Rectal smooth muscle tissue (tissue), 1 donor: ENCODE data around the gene DAPK2.

Experiments used
- H3K27ac ChIP-seq: one replicate; pipeline ENCODE4 v1.7.0; 2013; ENCODE audit warnings: low read depth, low read length, inconsistent platforms
- H3K27me3 ChIP-seq: one replicate; pipeline ENCODE4 v1.7.0; 2013; ENCODE audit warnings: low read length; ENCODE audit not compliant: control insufficient read depth, insufficient read depth
- H3K36me3 ChIP-seq: one replicate; pipeline ENCODE4 v1.7.0; 2013; ENCODE audit warnings: low read length; ENCODE audit not compliant: control insufficient read depth, insufficient read depth
- H3K4me1 ChIP-seq: one replicate; pipeline ENCODE4 v1.7.0; 2013; ENCODE audit warnings: low read length; ENCODE audit not compliant: control insufficient read depth, insufficient read depth
- H3K4me3 ChIP-seq: one replicate; pipeline ENCODE4 v1.7.0; 2013; ENCODE audit warnings: low read length
- H3K9ac ChIP-seq: one replicate; pipeline ENCODE4 v1.7.0; 2013; ENCODE audit warnings: low read length

The DAPK2 gene

GRCh38 chr15:64029633-64030032 is 16.7 kb downstream of the DAPK2 start:
- H3K27me3 ChIP-seq = no peaks in the 10 kb centered on the region
- H3K4me1 ChIP-seq = no peaks in the 10 kb centered on the region
- H3K27ac ChIP-seq = no peak overlapping the region
- H3K36me3 ChIP-seq = no peaks in the 10 kb centered on the region
- no peak overlapping the region for H3K9ac ChIP-seq
- H3K4me3 ChIP-seq = no peak overlapping the region

GRCh38 chr15:64029110-64029509 is 17.2 kb downstream of the DAPK2 start:
- H3K9ac ChIP-seq = no peak overlapping the region
- H3K4me1 ChIP-seq = no peaks in the 10 kb centered on the region
- no peaks in the 10 kb centered on the region for H3K36me3 ChIP-seq
- H3K4me3 ChIP-seq = no peak overlapping the region
- no peak overlapping the region for H3K27ac ChIP-seq
- no peaks in the 10 kb centered on the region for H3K27me3 ChIP-seq

DNA sequence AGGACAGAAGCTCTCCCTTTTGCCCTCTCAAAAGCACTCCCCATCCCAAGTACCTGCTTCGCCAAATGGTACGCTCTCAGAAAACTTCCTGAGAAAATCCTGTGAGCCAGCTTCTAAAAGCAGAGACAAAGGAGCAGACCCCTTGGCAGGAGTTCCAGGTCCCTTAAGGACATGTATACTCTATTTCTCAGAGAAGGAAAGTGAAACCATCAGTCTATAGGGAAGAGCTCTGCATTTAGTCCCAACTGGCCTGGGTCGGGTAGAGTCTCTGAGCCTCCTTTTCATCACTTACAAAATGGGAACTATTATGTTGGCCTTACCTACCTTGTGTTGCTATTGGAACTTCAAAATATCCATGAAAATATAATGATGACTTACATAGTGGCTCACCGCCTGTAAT is 19.7 kb downstream of the DAPK2 start:
- Histone ChIP-seq H3K9ac (no peak overlapping the region), H3K27me3 (no peaks in the 10 kb centered on the region), H3K4me3 (no peak overlapping the region), H3K4me1 (no peaks in the 10 kb centered on the region), H3K27ac (no peak overlapping the region), H3K36me3 (no peaks in the 10 kb centered on the region)

DNA sequence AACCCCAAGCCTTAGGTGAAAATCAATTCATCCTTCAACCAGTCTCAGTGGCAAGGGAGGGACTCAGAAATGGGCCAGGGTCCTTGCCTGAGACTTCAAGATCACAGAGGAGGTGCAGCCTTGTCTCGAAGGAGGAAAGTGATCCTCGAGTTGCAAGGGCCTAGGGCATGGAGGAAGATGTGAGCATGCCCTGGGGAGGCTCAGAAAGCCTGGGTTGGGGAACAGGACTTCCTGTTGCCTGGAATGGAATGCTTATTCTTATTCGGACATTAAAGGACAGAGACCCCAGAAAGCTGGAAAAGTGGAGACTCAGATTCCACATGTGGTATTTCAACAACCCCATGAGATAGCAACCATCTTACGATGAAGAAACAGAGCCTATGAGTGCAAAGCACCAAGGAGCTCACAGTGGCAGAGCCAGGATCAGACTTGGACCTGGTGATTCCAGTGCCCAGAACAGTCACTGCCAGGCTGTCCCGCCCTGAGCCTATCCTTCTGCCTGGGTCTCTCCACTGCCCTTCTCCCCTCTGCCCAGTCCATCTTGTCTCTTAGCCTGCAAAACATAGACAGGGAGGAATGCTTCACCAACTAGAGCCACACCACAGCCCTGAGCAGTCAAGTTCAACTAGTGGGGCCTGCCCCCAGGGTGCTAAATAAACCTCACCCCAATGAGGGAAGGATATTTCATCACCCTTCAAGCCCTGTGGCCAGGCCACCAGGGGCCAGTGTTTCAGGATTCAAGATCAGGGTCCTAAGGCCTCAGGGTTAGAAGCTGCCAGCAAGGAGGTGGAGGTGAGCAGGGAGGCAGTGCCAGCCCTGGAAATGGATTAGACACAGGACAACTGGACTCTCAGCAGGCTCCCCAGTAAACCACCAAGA is 21.9 kb downstream of the DAPK2 start:
- Histone ChIP-seq H3K4me1 (no peaks in the 10 kb centered on the region), H3K27ac (no peak overlapping the region), H3K27me3 (no peaks in the 10 kb centered on the region), H3K36me3 (no peaks in the 10 kb centered on the region), H3K9ac (no peak overlapping the region), H3K4me3 (no peak overlapping the region)

GRCh38 chr15:64023220-64023619 is 23.1 kb downstream of the DAPK2 start:
- Histone ChIP-seq H3K4me3 (no peak overlapping the region), H3K36me3 (no peaks in the 10 kb centered on the region), H3K4me1 (no peaks in the 10 kb centered on the region), H3K27ac (no peak overlapping the region), H3K9ac (no peak overlapping the region), H3K27me3 (no peaks in the 10 kb centered on the region)

DNA sequence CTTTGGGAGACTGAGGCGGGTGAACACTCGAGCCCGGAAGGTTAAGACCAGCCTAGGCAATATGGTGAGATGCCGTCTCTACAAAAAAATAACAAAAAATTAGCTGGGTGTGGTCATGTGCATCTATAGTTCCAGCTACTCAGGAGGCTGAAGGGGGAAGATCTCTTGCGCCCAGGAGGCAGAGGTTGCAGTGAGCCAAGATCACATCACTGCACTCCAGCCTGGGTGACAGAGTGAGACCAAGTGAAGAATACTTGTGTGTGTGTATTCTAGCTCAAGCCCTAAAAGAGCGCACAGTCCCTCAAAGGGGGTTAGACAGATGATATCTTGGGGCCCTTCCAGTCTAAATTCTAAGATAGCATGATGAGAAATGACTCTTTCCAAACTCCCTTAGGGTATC is 23.7 kb downstream of the DAPK2 start:
- H3K9ac ChIP-seq = no peak overlapping the region
- no peak overlapping the region for H3K27ac ChIP-seq
- no peak overlapping the region for H3K4me3 ChIP-seq
- no peaks in the 10 kb centered on the region for H3K27me3 ChIP-seq
- no peaks in the 10 kb centered on the region for H3K36me3 ChIP-seq
- H3K4me1 ChIP-seq = no peaks in the 10 kb centered on the region

DNA sequence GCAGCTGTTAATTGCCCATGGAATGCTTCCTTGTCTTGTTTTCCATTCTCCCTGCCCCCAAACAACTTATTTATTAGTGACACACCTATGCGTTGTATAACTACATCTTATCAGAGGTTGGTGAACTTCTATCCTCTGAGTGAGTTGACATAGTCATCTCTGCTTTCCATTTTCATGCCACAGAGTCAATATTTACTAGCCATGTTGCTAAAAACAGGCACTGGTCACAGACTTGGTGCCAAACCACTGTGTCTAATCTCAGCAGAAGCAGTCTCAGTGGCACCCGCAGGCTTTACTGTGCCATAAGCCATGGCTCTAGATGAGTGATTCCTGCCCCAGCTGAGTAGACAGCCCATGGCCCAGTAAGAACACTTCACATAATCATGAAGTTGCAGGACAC is 26.5 kb downstream of the DAPK2 start:
- Histone ChIP-seq H3K27ac (no peak overlapping the region), H3K4me3 (peak overlapping the region; percentile 13), H3K9ac (no peak overlapping the region), H3K27me3 (no peaks in the 10 kb centered on the region), H3K36me3 (no peaks in the 10 kb centered on the region), H3K4me1 (no peaks in the 10 kb centered on the region)

- no peak overlapping the region for H3K9ac ChIP-seq
- H3K4me1 ChIP-seq = no peaks in the 10 kb centered on the region
- no peak overlapping the region for H3K4me3 ChIP-seq
- H3K27me3 ChIP-seq = no peaks in the 10 kb centered on the region
- no peak overlapping the region for H3K27ac ChIP-seq
- H3K36me3 ChIP-seq = no peaks in the 10 kb centered on the region
Observed at GRCh38 chr15:64017591-64018163, 28.6 kb downstream of the DAPK2 start.

DNA sequence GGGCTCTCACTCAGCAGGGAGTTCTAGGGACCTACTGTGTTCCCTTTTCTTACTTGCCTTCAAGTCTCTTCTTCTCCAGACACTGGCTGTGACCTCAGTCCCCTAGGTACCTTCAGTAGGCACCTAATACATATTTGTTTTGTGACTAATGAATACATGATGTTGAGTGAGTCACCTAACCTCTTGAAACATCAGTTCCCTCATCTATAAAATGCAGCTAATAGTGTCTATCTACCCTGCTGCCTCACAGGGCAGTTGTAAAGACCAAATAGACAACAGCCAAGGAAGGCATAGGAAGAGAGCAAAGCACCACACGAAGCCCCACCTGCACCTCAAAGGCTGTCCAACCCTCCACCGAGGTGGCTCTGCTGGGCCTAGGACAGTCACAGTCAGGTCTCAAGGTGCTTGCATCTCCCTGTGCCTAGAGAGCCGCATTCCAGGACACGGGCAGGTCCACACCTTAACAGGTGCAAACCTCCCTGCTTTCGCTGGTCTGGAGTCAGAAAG is 29.1 kb downstream of the DAPK2 start:
- H3K4me1 ChIP-seq = no peaks in the 10 kb centered on the region
- no peak overlapping the region for H3K4me3 ChIP-seq
- no peaks in the 10 kb centered on the region for H3K27me3 ChIP-seq
- H3K36me3 ChIP-seq = no peaks in the 10 kb centered on the region
- H3K9ac ChIP-seq = no peak overlapping the region
- no peak overlapping the region for H3K27ac ChIP-seq

DNA sequence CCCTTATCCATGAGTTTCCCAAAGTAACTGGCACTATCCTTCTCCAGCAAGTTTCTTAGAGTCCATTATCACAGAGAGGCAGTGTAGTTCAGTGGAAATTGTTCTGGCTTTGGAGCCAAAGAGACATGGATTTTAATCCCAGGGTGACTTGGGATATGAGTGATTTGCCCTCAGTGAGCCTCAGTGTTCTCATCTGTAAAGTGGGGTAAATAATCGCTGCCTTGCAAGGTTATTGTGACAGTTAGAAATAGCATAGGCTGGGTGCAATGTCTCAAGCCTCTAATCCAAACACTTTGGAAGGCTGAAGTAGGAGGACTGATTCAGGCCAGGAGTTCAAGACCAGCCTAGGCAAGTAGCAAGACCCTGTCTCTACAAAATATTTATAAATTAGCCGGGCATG is 30.0 kb downstream of the DAPK2 start:
- Histone ChIP-seq H3K4me1 (no peaks in the 10 kb centered on the region), H3K4me3 (no peak overlapping the region), H3K27me3 (no peaks in the 10 kb centered on the region), H3K27ac (no peak overlapping the region), H3K9ac (no peak overlapping the region), H3K36me3 (no peaks in the 10 kb centered on the region)

DNA sequence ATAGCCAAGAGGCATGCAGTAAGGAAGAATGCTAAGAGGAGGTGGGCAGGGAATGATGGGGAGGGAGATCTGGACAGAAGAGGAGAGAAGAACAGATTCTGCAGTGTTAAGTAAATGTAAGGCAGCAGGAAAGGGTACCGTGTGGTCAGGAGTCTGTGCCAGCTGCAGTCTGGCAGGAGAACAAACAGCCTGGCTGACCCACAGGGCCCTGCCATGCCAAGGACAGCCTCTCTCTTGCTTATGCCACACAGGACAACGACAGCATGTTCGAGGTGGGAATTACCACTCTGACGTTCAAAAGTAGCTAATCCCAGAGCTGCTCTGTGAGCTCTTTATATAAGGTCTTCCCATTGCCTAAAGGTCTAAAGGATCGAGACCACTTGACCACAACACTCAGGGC is 31.3 kb downstream of the DAPK2 start:
- Histone ChIP-seq H3K27me3 (no peaks in the 10 kb centered on the region), H3K36me3 (no peaks in the 10 kb centered on the region), H3K9ac (no peak overlapping the region), H3K4me1 (no peaks in the 10 kb centered on the region), H3K4me3 (no peak overlapping the region), H3K27ac (no peak overlapping the region)

DNA sequence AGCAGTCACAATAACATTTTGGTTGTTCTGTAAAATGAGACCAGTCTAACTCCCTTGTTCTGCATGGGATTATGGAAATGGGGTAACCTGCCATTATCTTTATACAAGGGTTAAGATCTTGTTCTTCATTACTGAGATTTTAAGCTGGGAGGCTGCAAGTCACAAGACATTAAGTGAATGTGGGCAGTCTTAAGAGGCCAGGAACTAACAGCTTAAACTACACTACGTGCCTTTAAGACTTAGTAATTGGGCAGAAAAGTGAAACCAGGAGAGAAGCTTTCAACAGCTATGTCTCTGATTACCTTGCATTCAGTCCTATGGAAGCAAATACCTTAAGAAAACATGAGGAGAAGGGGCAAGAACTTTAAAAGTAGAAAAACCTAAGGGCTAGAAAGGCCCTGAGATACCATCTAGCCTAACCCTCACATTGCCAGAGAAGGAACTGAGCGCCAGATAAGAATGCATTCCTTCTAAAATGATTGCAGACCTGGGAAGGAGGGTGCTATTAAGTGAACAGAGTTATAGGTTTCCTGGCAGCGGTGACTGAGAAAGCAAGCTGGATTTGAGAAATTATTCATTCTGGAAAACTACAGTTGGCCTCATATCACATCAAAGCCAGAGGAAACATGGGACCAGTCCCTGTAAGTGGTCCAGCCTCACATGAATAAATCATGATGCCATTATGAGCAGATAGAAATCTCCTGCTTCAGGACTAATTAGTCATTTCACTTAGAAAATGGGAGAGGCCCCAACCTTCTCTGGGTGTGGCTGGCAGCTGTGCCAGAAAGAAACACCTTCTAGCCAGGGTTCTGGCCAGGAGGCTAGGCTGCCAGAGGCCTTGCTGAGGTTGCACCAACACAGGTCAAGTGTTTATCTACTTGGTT is 32.9 kb downstream of the DAPK2 start:
- H3K27ac ChIP-seq = no peak overlapping the region
- no peaks in the 10 kb centered on the region for H3K4me1 ChIP-seq
- H3K9ac ChIP-seq = no peak overlapping the region
- no peak overlapping the region for H3K4me3 ChIP-seq
- H3K36me3 ChIP-seq = no peaks in the 10 kb centered on the region
- H3K27me3 ChIP-seq = no peaks in the 10 kb centered on the region
